ENCODE results near the gene CACNA1F. TPM values are rescaled to one million over a fixed set of nuclear protein-coding genes. Genes with fewer than 3 reads are reported as not detected.

The CACNA1F gene
- total and polyA plus RNA-seq, 10 of the 15 experiments (the other 5 are each of a cell fraction or from before 2014, with no cell fraction given): 0.01 to 0.32 (median 0.05) TPM; not detected in 5

- Histone ChIP-seq H3K9ac (ENCODE audit: control insufficient read depth, insufficient read depth, low read length) (peak overlapping the region; percentile 73), H3K4me1 (ENCODE audit: control insufficient read depth, insufficient read depth, low read length) (peaks cover 14% of the 10 kb centered on the region; the same call in 1 of the 2 replicates), H3K4me2 (ENCODE audit: control insufficient read depth, insufficient read depth) (peak overlapping the region; percentile 81), H3K9me3 (replicated peaks; ENCODE audit: control insufficient read depth, insufficient read depth, low read length) (no peaks in the 10 kb centered on the region; the same call in 2 of the 3 replicates), H3K79me2 (ENCODE audit: control insufficient read depth, insufficient read depth, low read length) (peaks cover 6% of the 10 kb centered on the region), H3K27me3 (replicated peaks in 1 of 2; ENCODE audit: control insufficient read depth in 2 of 2, insufficient read depth in 2 of 2, low read length in 1 of 2) (no peaks in the 10 kb centered on the region), H3K4me3 (peak overlapping the region; percentile 73), H2AFZ (ENCODE audit: control insufficient read depth, low read depth, low read length) (peak overlapping the region; percentile 47; the same call in 1 of the 2 replicates), H3K36me3 (ENCODE audit: control insufficient read depth in 2 of 2, insufficient read depth in 2 of 2, low read length in 1 of 2) (no peaks in the 10 kb centered on the region; a peak in 2 of 4 replicates), H4K20me1 (ENCODE audit: control insufficient read depth, insufficient read depth) (no peaks in the 10 kb centered on the region), H3K27ac (ENCODE audit: control insufficient read depth, insufficient read depth) (peak overlapping the region; percentile 62)
- in situ Hi-C loops (cut with MboI): no loop called here
- ChIA-PET RAD21 (ENCODE audit: unreplicated experiment) (interaction anchor here (0.6 to 1.9 kb wide), 4 partner anchors 12 to 89 kb away, joined by 3 to 5 read pairs (median 3); no protein-coding TSS in a partner anchor), SMC1A (ENCODE audit: uncharacterized antibody, unreplicated experiment) (interaction anchor here (2.6 kb wide), 1 partner anchor 18 kb away, joined by 7 read pairs; no protein-coding TSS in a partner anchor), POLR2A (interaction anchor here (0.6 to 1.6 kb wide), 4 partner anchors 14 to 170 kb away, joined by 3 to 7 read pairs (median 4); partner anchors contain the start of gene GRIPAP1), CTCF (interaction anchor here (0.7 to 2.4 kb wide), 5 partner anchors 12 to 233 kb away, joined by 3 to 8 read pairs (median 3); no protein-coding TSS in a partner anchor)
- ATAC-seq: peak; percentile 87
- WGBS (ENCODE audit: insufficient coverage, insufficient replicate concordance, low lambda C conversion rate, missing lambda C conversion rate): 31% methylated on average over 23 of the region's 37 CpGs
- intact Hi-C loops (cut with micrococcal nuclease; ENCODE audit: unreplicated experiment): no loop called here
- no peak for FAIRE-seq
- BruUV-seq (replicated peaks): no TSS peak
- no peak for DNase-seq (ENCODE audit: low read depth, low spot score)
- TF ChIP-seq NRF1 (conservative IDR thresholded peaks at IDR 0.05; ENCODE audit: low read depth, low read length) (no peak), CEBPB (IDR thresholded peaks at IDR 0.05; ENCODE audit: borderline replicate concordance in 1 of 2, low read depth in 2 of 2, low read length in 2 of 2) (no peak), ZNF217 (IDR thresholded peaks at IDR 0.05) (no peak), USF2 (IDR thresholded peaks at IDR 0.05; ENCODE audit: borderline replicate concordance, low read depth, low read length) (no peak), RUNX3 (IDR thresholded peaks at IDR 0.05; ENCODE audit: low read length) (peak; percentile 5; the same call in 1 of the 2 replicates), ASH2L (IDR thresholded peaks at IDR 0.05; ENCODE audit: borderline replicate concordance, low read depth) (no peak), PBX3 (IDR thresholded peaks at IDR 0.05; ENCODE audit: insufficient replicate concordance, low read depth, low read length) (peak; percentile 89), BMI1 (IDR thresholded peaks at IDR 0.05; ENCODE audit: borderline replicate concordance) (peak; percentile 79), EP300 (IDR thresholded peaks at IDR 0.05; ENCODE audit: borderline replicate concordance in 1 of 2, control insufficient read depth in 1 of 2, low read depth in 2 of 2, low read length in 2 of 2) (no peak), RAD21 (IDR thresholded peaks at IDR 0.05; ENCODE audit: insufficient read depth, low read depth, low read length) (no peak), SPI1 (IDR thresholded peaks at IDR 0.05; ENCODE audit: borderline replicate concordance, insufficient read depth, low read depth, low read length) (0 out of 2 replicates have a peak, but pooled peaks have one; percentile 11), EED (IDR thresholded peaks at IDR 0.05; ENCODE audit: low read depth) (no peak), KAT2A (conservative IDR thresholded peaks at IDR 0.05; ENCODE audit: control insufficient read depth, low read depth, low read length) (no peak), RCOR1 (conservative IDR thresholded peaks at IDR 0.05; ENCODE audit: low read depth, low read length) (no peak), ATF7 (IDR thresholded peaks at IDR 0.05; ENCODE audit: low read depth) (no peak; the same call in 1 of the 2 replicates), FOXM1 (IDR thresholded peaks at IDR 0.05; ENCODE audit: low read depth, low read length) (no peak), ESRRA (IDR thresholded peaks at IDR 0.05; ENCODE audit: low read length) (no peak), KLF5 (IDR thresholded peaks at IDR 0.05; ENCODE audit: partially characterized antibody) (no peak), ATF2 (IDR thresholded peaks at IDR 0.05; ENCODE audit: low read length) (no peak), PAX8 (IDR thresholded peaks at IDR 0.05) (no peak), CREB1 (IDR thresholded peaks at IDR 0.05; ENCODE audit: low read depth) (0 out of 2 replicates have a peak, but pooled peaks have one; percentile 20)
These were observed 60.8 kb downstream of the CACNA1F start for GRCh38 chrX:49172280-49172780.

All from GM12878 (cell line).